ENCODE data around the gene TSPAN18. TPM values are rescaled to one million over a fixed set of nuclear protein-coding genes. Genes with fewer than 3 reads are reported as not detected.

Gene TSPAN18
- total RNA-seq, 1 experiment from 2014 or later: 2.8 TPM

- H3K36me3 ChIP-seq (ENCODE audit: insufficient read depth, low read length, poor library complexity, severe bottlenecking): no peaks in the 10 kb centered on the region
- no peak for DNase-seq (ENCODE audit: low spot score)
- ChIA-PET CTCF (no interaction called here), POLR2A (ENCODE audit: low non-redundant PET) (no interaction called here)
- H3K4me1 ChIP-seq (ENCODE audit: insufficient read depth, low read length, poor library complexity, severe bottlenecking): peaks cover 7% of the 10 kb centered on the region
- no peaks in the 10 kb centered on the region for H3K27me3 ChIP-seq (replicated peaks; ENCODE audit: insufficient read depth, low read depth, low read length, poor library complexity)
- TF ChIP-seq EZH2 (IDR thresholded peaks at IDR 0.05; ENCODE audit: borderline replicate concordance, low read depth, low read length, poor library complexity, severe bottlenecking) (no peak), CTCF (conservative IDR thresholded peaks at IDR 0.05; ENCODE audit: low read depth, low read length) (no peak)
- intact Hi-C loops (cut with micrococcal nuclease; ENCODE audit: unreplicated experiment): no loop called here
- BruUV-seq (replicated peaks): no TSS peak
- H3K27ac ChIP-seq (ENCODE audit: low read depth, low read length, poor library complexity, severe bottlenecking): no peak overlapping the region
- H3K9me3 ChIP-seq (ENCODE audit: low read depth, low read length, poor library complexity, severe bottlenecking): no peaks in the 10 kb centered on the region
- no peak overlapping the region for H3K4me3 ChIP-seq (ENCODE audit: low read depth, low read length, poor library complexity, severe bottlenecking)
These were observed 236.4 kb downstream of the TSPAN18 start for GRCh38 chr11:44963136-44963535.

GRCh38 chr11:44963948-44964347, 237.2 kb downstream of the TSPAN18 start:
- no peaks in the 10 kb centered on the region for H3K36me3 ChIP-seq (ENCODE audit: insufficient read depth, low read length, poor library complexity, severe bottlenecking)
- intact Hi-C loops (cut with micrococcal nuclease; ENCODE audit: unreplicated experiment): no loop called here
- no peak overlapping the region for H3K4me3 ChIP-seq (ENCODE audit: low read depth, low read length, poor library complexity, severe bottlenecking)
- TF ChIP-seq EZH2 (IDR thresholded peaks at IDR 0.05; ENCODE audit: borderline replicate concordance, low read depth, low read length, poor library complexity, severe bottlenecking): no peak
- TF ChIP-seq CTCF (conservative IDR thresholded peaks at IDR 0.05; ENCODE audit: low read depth, low read length): no peak
- CTCF ChIA-PET: interaction anchor here (0.8 kb wide), 1 partner anchor 28 kb away, joined by 3 read pairs; no protein-coding TSS in a partner anchor
- H3K4me1 ChIP-seq (ENCODE audit: insufficient read depth, low read length, poor library complexity, severe bottlenecking): peaks cover 7% of the 10 kb centered on the region
- no peaks in the 10 kb centered on the region for H3K27me3 ChIP-seq (replicated peaks; ENCODE audit: insufficient read depth, low read depth, low read length, poor library complexity)
- H3K9me3 ChIP-seq (ENCODE audit: low read depth, low read length, poor library complexity, severe bottlenecking): no peaks in the 10 kb centered on the region
- POLR2A ChIA-PET (ENCODE audit: low non-redundant PET): no interaction called here
- DNase-seq (ENCODE audit: low spot score): no peak
- no TSS peak for BruUV-seq (replicated peaks)
- H3K27ac ChIP-seq (ENCODE audit: low read depth, low read length, poor library complexity, severe bottlenecking): no peak overlapping the region

GRCh38 chr11:44964526-44965209, 237.9 kb downstream of the TSPAN18 start:
- ChIA-PET POLR2A (ENCODE audit: low non-redundant PET) (no interaction called here), CTCF (interaction anchor here (0.8 kb wide), 1 partner anchor 28 kb away, joined by 3 read pairs; no protein-coding TSS in a partner anchor)
- no peak for DNase-seq (ENCODE audit: low spot score)
- BruUV-seq (replicated peaks): no TSS peak
- H3K27ac ChIP-seq (ENCODE audit: low read depth, low read length, poor library complexity, severe bottlenecking): no peak overlapping the region
- no peaks in the 10 kb centered on the region for H3K27me3 ChIP-seq (replicated peaks; ENCODE audit: insufficient read depth, low read depth, low read length, poor library complexity)
- no peak overlapping the region for H3K4me3 ChIP-seq (ENCODE audit: low read depth, low read length, poor library complexity, severe bottlenecking)
- intact Hi-C loops (cut with micrococcal nuclease; ENCODE audit: unreplicated experiment): no loop called here
- TF ChIP-seq EZH2 (IDR thresholded peaks at IDR 0.05; ENCODE audit: borderline replicate concordance, low read depth, low read length, poor library complexity, severe bottlenecking): no peak
- no peak for TF ChIP-seq CTCF (conservative IDR thresholded peaks at IDR 0.05; ENCODE audit: low read depth, low read length)
- H3K9me3 ChIP-seq (ENCODE audit: low read depth, low read length, poor library complexity, severe bottlenecking): no peaks in the 10 kb centered on the region
- peaks cover 7% of the 10 kb centered on the region for H3K4me1 ChIP-seq (ENCODE audit: insufficient read depth, low read length, poor library complexity, severe bottlenecking)
- no peaks in the 10 kb centered on the region for H3K36me3 ChIP-seq (ENCODE audit: insufficient read depth, low read length, poor library complexity, severe bottlenecking)

All from A673 (cell line).